Stimulated activated CD8-positive, alpha-beta memory T cell treated with anti-CD3 and anti-CD28 coated beads, Interleukin-15, amount 100 ng/mL, for 48 hours (primary cell): ENCODE data around the gene DCXR.
A peak's percentile ranks its signal among the peaks of the same experiment; 100 is the strongest.

ENCODE experiments used
- DNase-seq, 2 donors: peaks; one replicate each; pipeline ENCODE4 v3.0.0-alpha.2; 2020; ENCODE audit warnings: low read depth in 2 of 2

The DCXR gene

GRCh38 chr17:82073446-82073845 is 35.9 kb upstream of the DCXR start:
- no peak for DNase-seq

- no peak for DNase-seq
Measured at GRCh38 chr17:82072827-82073226, 35.3 kb upstream of the DCXR start.

GRCh38 chr17:82070611-82071010 is 33.1 kb upstream of the DCXR start:
- no peak for DNase-seq

- peak; percentile 53 to 61 for DNase-seq
Measured at GRCh38 chr17:82065638-82066303, 28.3 kb upstream of the DCXR start, which contains the start of gene DUS1L. TSS of gene DUS1L (minus strand) at chr17:82065804. CDS start at chr17:82065059, 745 bp downstream.

- DNase-seq = no peak
Measured at GRCh38 chr17:82065193-82065637, 27.7 kb upstream of the DCXR start.

- DNase-seq = no peak
Measured at GRCh38 chr17:82064433-82065192, 27.1 kb upstream of the DCXR start.

GRCh38 chr17:82063424-82064415 is 26.2 kb upstream of the DCXR start:
- DNase-seq = no peak

GRCh38 chr17:82062984-82063368 is 25.5 kb upstream of the DCXR start:
- DNase-seq = no peak

- no peak for DNase-seq
Measured at GRCh38 chr17:82062076-82062983, 24.8 kb upstream of the DCXR start.

- DNase-seq = no peak
Measured at GRCh38 chr17:82061047-82061925, 23.8 kb upstream of the DCXR start.

- no peak for DNase-seq
Measured at GRCh38 chr17:82060614-82061013, 23.1 kb upstream of the DCXR start.

GRCh38 chr17:82060001-82060380 is 22.5 kb upstream of the DCXR start:
- no peak for DNase-seq

- DNase-seq = no peak
Measured at GRCh38 chr17:82059272-82060000, 21.9 kb upstream of the DCXR start.

- no peak for DNase-seq
Measured at GRCh38 chr17:82058855-82059249, 21.4 kb upstream of the DCXR start.

GRCh38 chr17:82058230-82058854 is 20.8 kb upstream of the DCXR start:
- DNase-seq = no peak

GRCh38 chr17:82056729-82057621 is 19.5 kb upstream of the DCXR start:
- DNase-seq = no peak

- DNase-seq = no peak
Measured at GRCh38 chr17:82055965-82056728, 18.6 kb upstream of the DCXR start.
